Measurements from ENCODE around the gene IRF2BPL. TPM values are rescaled to one million over a fixed set of nuclear protein-coding genes. Genes with fewer than 3 reads are reported as not detected.

Gene IRF2BPL
- total and polyA plus RNA-seq, 9 donors = 16.8 to 30.4 (median 23.7) TPM

- Histone ChIP-seq H3K36me3 (ENCODE audit: control insufficient read depth, insufficient read depth, low read length) (no peaks in the 10 kb centered on the region), H3K4me3 (ENCODE audit: low read length) (no peak overlapping the region), H3K9me3 (replicated peaks; ENCODE audit: control insufficient read depth, low read depth, low read length) (no peaks in the 10 kb centered on the region), H3K27ac (ENCODE audit: low read length) (no peak overlapping the region), H3K4me1 (ENCODE audit: control insufficient read depth, insufficient read depth, low read length) (peaks cover 53% of the 10 kb centered on the region), H3K27me3 (ENCODE audit: control insufficient read depth, insufficient read depth, low read length) (no peaks in the 10 kb centered on the region)
- DNase-seq = no peak
- WGBS (ENCODE audit: insufficient coverage) = 98% methylated on average over 3 of the region's 5 CpGs
These were observed 24.4 kb downstream of the IRF2BPL start for GRCh38 chr14:77003960-77004710.

GRCh38 chr14:77002889-77003288 lies 25.6 kb downstream of the IRF2BPL start:
- DNase-seq = no peak
- H3K27ac ChIP-seq (ENCODE audit: low read length) = no peak overlapping the region
- H3K4me3 ChIP-seq (ENCODE audit: low read length) = no peak overlapping the region
- H3K27me3 ChIP-seq (ENCODE audit: control insufficient read depth, insufficient read depth, low read length) = no peaks in the 10 kb centered on the region
- no peaks in the 10 kb centered on the region for H3K36me3 ChIP-seq (ENCODE audit: control insufficient read depth, insufficient read depth, low read length)
- WGBS (ENCODE audit: insufficient coverage) = 73% methylated on average over 3 of the region's 6 CpGs
- no peaks in the 10 kb centered on the region for H3K9me3 ChIP-seq (replicated peaks; ENCODE audit: control insufficient read depth, low read depth, low read length)
- peaks cover 50% of the 10 kb centered on the region for H3K4me1 ChIP-seq (ENCODE audit: control insufficient read depth, insufficient read depth, low read length)

- H3K4me1 ChIP-seq (ENCODE audit: control insufficient read depth, insufficient read depth, low read length) = peaks cover 44% of the 10 kb centered on the region
- WGBS (ENCODE audit: insufficient coverage) = no CpG with 5 or more reads among the region's 4 CpGs
- no peak overlapping the region for H3K27ac ChIP-seq (ENCODE audit: low read length)
These were observed 26.2 kb downstream of the IRF2BPL start for GRCh38 chr14:77002335-77002734.

GRCh38 chr14:77000340-77001270 lies 27.9 kb downstream of the IRF2BPL start:
- peak overlapping the region; percentile 87 for H3K27ac ChIP-seq (ENCODE audit: low read length)
- H3K9me3 ChIP-seq (replicated peaks; ENCODE audit: control insufficient read depth, low read depth, low read length) = no peaks in the 10 kb centered on the region
- no peaks in the 10 kb centered on the region for H3K27me3 ChIP-seq (ENCODE audit: control insufficient read depth, insufficient read depth, low read length)
- H3K4me3 ChIP-seq (ENCODE audit: low read length) = no peak overlapping the region
- peaks cover 32% of the 10 kb centered on the region for H3K4me1 ChIP-seq (ENCODE audit: control insufficient read depth, insufficient read depth, low read length)
- H3K36me3 ChIP-seq (ENCODE audit: control insufficient read depth, insufficient read depth, low read length) = no peaks in the 10 kb centered on the region
- peak; percentile 87 for DNase-seq
- 24% methylated on average over 30 of the region's 33 CpGs for WGBS (ENCODE audit: insufficient coverage)

More at GRCh38 chr14:77002335-77002734, 26.2 kb downstream of the IRF2BPL start:
- no peaks in the 10 kb centered on the region for H3K36me3 ChIP-seq (ENCODE audit: control insufficient read depth, insufficient read depth, low read length)
- H3K9me3 ChIP-seq (replicated peaks; ENCODE audit: control insufficient read depth, low read depth, low read length) = no peaks in the 10 kb centered on the region
- DNase-seq = no peak
- H3K4me3 ChIP-seq (ENCODE audit: low read length) = no peak overlapping the region
- no peaks in the 10 kb centered on the region for H3K27me3 ChIP-seq (ENCODE audit: control insufficient read depth, insufficient read depth, low read length)

GRCh38 chr14:76998910-76999309 lies 29.6 kb downstream of the IRF2BPL start:
- peaks cover 32% of the 10 kb centered on the region for H3K4me1 ChIP-seq (ENCODE audit: control insufficient read depth, insufficient read depth, low read length)
- 83% methylated on average over 3 of the region's 3 CpGs for WGBS (ENCODE audit: insufficient coverage)
- no peaks in the 10 kb centered on the region for H3K27me3 ChIP-seq (ENCODE audit: control insufficient read depth, insufficient read depth, low read length)
- no peak overlapping the region for H3K27ac ChIP-seq (ENCODE audit: low read length)
- no peaks in the 10 kb centered on the region for H3K36me3 ChIP-seq (ENCODE audit: control insufficient read depth, insufficient read depth, low read length)
- no peaks in the 10 kb centered on the region for H3K9me3 ChIP-seq (replicated peaks; ENCODE audit: control insufficient read depth, low read depth, low read length)
- no peak for DNase-seq
- no peak overlapping the region for H3K4me3 ChIP-seq (ENCODE audit: low read length)

- no peak for DNase-seq
- Histone ChIP-seq H3K27me3 (ENCODE audit: control insufficient read depth, insufficient read depth, low read length) (no peaks in the 10 kb centered on the region), H3K27ac (ENCODE audit: low read length) (no peak overlapping the region), H3K4me1 (ENCODE audit: control insufficient read depth, insufficient read depth, low read length) (peaks cover 32% of the 10 kb centered on the region), H3K9me3 (replicated peaks; ENCODE audit: control insufficient read depth, low read depth, low read length) (no peaks in the 10 kb centered on the region), H3K36me3 (ENCODE audit: control insufficient read depth, insufficient read depth, low read length) (no peaks in the 10 kb centered on the region), H3K4me3 (ENCODE audit: low read length) (no peak overlapping the region)
- no CpG with 5 or more reads among the region's 6 CpGs for WGBS (ENCODE audit: insufficient coverage)
These were observed 31.1 kb downstream of the IRF2BPL start for GRCh38 chr14:76997257-76997970.

- Histone ChIP-seq H3K36me3 (ENCODE audit: control insufficient read depth, insufficient read depth, low read length) (no peaks in the 10 kb centered on the region), H3K27me3 (ENCODE audit: control insufficient read depth, insufficient read depth, low read length) (no peaks in the 10 kb centered on the region), H3K4me1 (ENCODE audit: control insufficient read depth, insufficient read depth, low read length) (peaks cover 32% of the 10 kb centered on the region), H3K4me3 (ENCODE audit: low read length) (no peak overlapping the region), H3K9me3 (replicated peaks; ENCODE audit: control insufficient read depth, low read depth, low read length) (no peaks in the 10 kb centered on the region), H3K27ac (ENCODE audit: low read length) (no peak overlapping the region)
- WGBS (ENCODE audit: insufficient coverage) = no CpG with 5 or more reads among the region's 2 CpGs
- DNase-seq = no peak
These were observed 31.9 kb downstream of the IRF2BPL start for GRCh38 chr14:76996563-76997146.

- H3K4me1 ChIP-seq (ENCODE audit: control insufficient read depth, insufficient read depth, low read length) = peaks cover 22% of the 10 kb centered on the region
- WGBS (ENCODE audit: insufficient coverage) = 0% methylated on average over 1 of the region's 4 CpGs
- H3K36me3 ChIP-seq (ENCODE audit: control insufficient read depth, insufficient read depth, low read length) = no peaks in the 10 kb centered on the region
- no peak overlapping the region for H3K4me3 ChIP-seq (ENCODE audit: low read length)
- no peaks in the 10 kb centered on the region for H3K9me3 ChIP-seq (replicated peaks; ENCODE audit: control insufficient read depth, low read depth, low read length)
- DNase-seq = no peak
- H3K27me3 ChIP-seq (ENCODE audit: control insufficient read depth, insufficient read depth, low read length) = no peaks in the 10 kb centered on the region
- H3K27ac ChIP-seq (ENCODE audit: low read length) = no peak overlapping the region
These were observed 33.1 kb downstream of the IRF2BPL start for GRCh38 chr14:76995279-76996035.

- Histone ChIP-seq H3K36me3 (ENCODE audit: control insufficient read depth, insufficient read depth, low read length) (no peaks in the 10 kb centered on the region), H3K4me1 (ENCODE audit: control insufficient read depth, insufficient read depth, low read length) (peaks cover 4% of the 10 kb centered on the region), H3K27me3 (ENCODE audit: control insufficient read depth, insufficient read depth, low read length) (no peaks in the 10 kb centered on the region), H3K4me3 (ENCODE audit: low read length) (no peak overlapping the region), H3K9me3 (replicated peaks; ENCODE audit: control insufficient read depth, low read depth, low read length) (no peaks in the 10 kb centered on the region), H3K27ac (ENCODE audit: low read length) (no peak overlapping the region)
- WGBS (ENCODE audit: insufficient coverage) = 87% methylated on average over 2 of the region's 6 CpGs
- DNase-seq = no peak
These were observed 34.8 kb downstream of the IRF2BPL start for GRCh38 chr14:76993752-76994151.
